ENCODE measurements around the gene CBFA2T2. TPM values are rescaled to one million over a fixed set of nuclear protein-coding genes. Genes with fewer than 3 reads are reported as not detected.

The CBFA2T2 gene
- total and polyA plus RNA-seq, 2 donors (not counting 3 experiments of a cell fraction or from before 2014, with no cell fraction given): 10.7 to 12.1 TPM

GRCh38 chr20:33567949-33568348 is 78.1 kb downstream of the CBFA2T2 start:
- no peak overlapping the region for H2AFZ ChIP-seq (ENCODE audit: low read depth, low read length)
- ChIA-PET CTCF (interaction anchor here (1.0 kb wide), 2 partner anchors 9 to 10 kb away, joined by 3 read pairs; no protein-coding TSS in a partner anchor), POLR2A (no interaction called here)
- no TSS peak for BruUV-seq (replicated peaks)
- no peak overlapping the region for H3K9ac ChIP-seq (replicated peaks; ENCODE audit: extremely low read depth, insufficient read depth, low read length)
- H3K79me2 ChIP-seq (ENCODE audit: control insufficient read depth, insufficient read depth, low read length): no peaks in the 10 kb centered on the region
- H3K4me3 ChIP-seq (replicated peaks in 1 of 3; ENCODE audit: insufficient read depth in 1 of 3, low read depth in 1 of 3, low read length in 3 of 3): no peak overlapping the region
- no peaks in the 10 kb centered on the region for H4K20me1 ChIP-seq (replicated peaks; ENCODE audit: control insufficient read depth, extremely low read depth, insufficient read depth, low read length)
- no peaks in the 10 kb centered on the region for H3K9me3 ChIP-seq (replicated peaks; ENCODE audit: control insufficient read depth, insufficient read depth, low read length)
- no peak for FAIRE-seq
- DNase-seq (ENCODE audit: low read depth, low spot score): no peak
- H3K9me1 ChIP-seq (replicated peaks; ENCODE audit: control insufficient read depth, extremely low read depth, insufficient read depth, low read length): no peaks in the 10 kb centered on the region
- no peaks in the 10 kb centered on the region for H3K36me3 ChIP-seq (ENCODE audit: control insufficient read depth in 2 of 2, extremely low read depth in 1 of 2, insufficient read depth in 2 of 2, low read length in 2 of 2)
- no peaks in the 10 kb centered on the region for H3K4me1 ChIP-seq (ENCODE audit: control insufficient read depth, extremely low read depth, insufficient read depth, low read length)
- dilution Hi-C loops (cut with MboI; ENCODE audit: extremely low pct_ligation_motif_present, low sequenced_read_pairs) (no loop called here), intact Hi-C loops (cut with micrococcal nuclease) (loop anchor here (10.0 kb wide), 1 partner anchor 73 kb away; the partner anchor contains the start of gene CBFA2T2)
- H3K4me2 ChIP-seq (ENCODE audit: insufficient read depth, low read length): no peak overlapping the region
- H3K27ac ChIP-seq (ENCODE audit: insufficient read depth, low read depth, low read length): no peak overlapping the region
- no peaks in the 10 kb centered on the region for H3K27me3 ChIP-seq (ENCODE audit: control insufficient read depth in 2 of 2, insufficient read depth in 2 of 2, low read length in 2 of 2)
- TF ChIP-seq FOS (IDR thresholded peaks at IDR 0.05; ENCODE audit: borderline replicate concordance, insufficient read depth, low read length): no peak
- no peak for TF ChIP-seq POLR2A (IDR thresholded peaks at IDR 0.05; ENCODE audit: low read depth, low read length)
- no peak for TF ChIP-seq MYC (IDR thresholded peaks at IDR 0.05; ENCODE audit: low read depth, low read length)
- TF ChIP-seq JUN (IDR thresholded peaks at IDR 0.05; ENCODE audit: borderline replicate concordance, insufficient read depth, insufficient read length, low read depth): no peak
- no peak for TF ChIP-seq POLR2AphosphoS5 (IDR thresholded peaks at IDR 0.05; ENCODE audit: insufficient read depth, low read depth, low read length)
- TF ChIP-seq EZH2 (IDR thresholded peaks at IDR 0.05; ENCODE audit: borderline replicate concordance, low read depth, low read length, severe bottlenecking): no peak
- TF ChIP-seq GATA2 (IDR thresholded peaks at IDR 0.05; ENCODE audit: insufficient read depth, insufficient read length, low read depth, low read length): no peak
- no peak for TF ChIP-seq MAX (IDR thresholded peaks at IDR 0.05; ENCODE audit: insufficient read depth, insufficient read length)

DNA sequence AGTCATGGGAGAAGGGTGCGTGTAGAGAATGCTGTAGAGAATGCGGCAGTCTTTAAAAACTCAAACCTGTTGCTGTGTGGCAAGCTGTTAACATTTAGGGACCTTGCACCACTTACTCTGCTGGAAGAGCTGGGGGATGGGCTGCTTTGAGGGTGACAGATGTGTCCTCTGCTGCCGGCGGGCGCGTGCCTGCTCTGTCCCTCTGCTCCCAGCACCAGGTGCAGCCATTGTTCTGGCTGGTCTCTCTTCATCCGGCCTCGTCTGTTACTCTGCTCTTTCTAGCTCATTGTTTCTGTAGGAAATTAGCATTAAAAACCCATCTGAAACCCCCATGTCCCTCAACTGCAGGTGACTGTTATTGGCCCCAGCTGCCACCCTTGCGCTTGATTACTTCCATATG is 78.5 kb downstream of the CBFA2T2 start:
- CTCF ChIA-PET: interaction anchor here (1.0 to 1.5 kb wide), 3 partner anchors 8 to 10 kb away, joined by 3 to 5 read pairs (median 3); no protein-coding TSS in a partner anchor
- no peak for FAIRE-seq
- Histone ChIP-seq H3K27me3 (ENCODE audit: control insufficient read depth in 2 of 2, insufficient read depth in 2 of 2, low read length in 2 of 2) (no peaks in the 10 kb centered on the region), H3K9me1 (replicated peaks; ENCODE audit: control insufficient read depth, extremely low read depth, insufficient read depth, low read length) (no peaks in the 10 kb centered on the region), H3K27ac (ENCODE audit: insufficient read depth, low read depth, low read length) (no peak overlapping the region), H3K36me3 (ENCODE audit: control insufficient read depth in 2 of 2, extremely low read depth in 1 of 2, insufficient read depth in 2 of 2, low read length in 2 of 2) (no peaks in the 10 kb centered on the region), H2AFZ (ENCODE audit: low read depth, low read length) (no peak overlapping the region), H3K4me2 (ENCODE audit: insufficient read depth, low read length) (no peak overlapping the region), H3K4me1 (ENCODE audit: control insufficient read depth, extremely low read depth, insufficient read depth, low read length) (no peaks in the 10 kb centered on the region), H3K4me3 (replicated peaks in 1 of 3; ENCODE audit: insufficient read depth in 1 of 3, low read depth in 1 of 3, low read length in 3 of 3) (no peak overlapping the region), H3K79me2 (ENCODE audit: control insufficient read depth, insufficient read depth, low read length) (no peaks in the 10 kb centered on the region), H4K20me1 (replicated peaks; ENCODE audit: control insufficient read depth, extremely low read depth, insufficient read depth, low read length) (no peaks in the 10 kb centered on the region), H3K9me3 (replicated peaks; ENCODE audit: control insufficient read depth, insufficient read depth, low read length) (no peaks in the 10 kb centered on the region), H3K9ac (replicated peaks; ENCODE audit: extremely low read depth, insufficient read depth, low read length) (no peak overlapping the region)
- TF ChIP-seq EZH2 (IDR thresholded peaks at IDR 0.05; ENCODE audit: borderline replicate concordance, low read depth, low read length, severe bottlenecking) (no peak), FOS (IDR thresholded peaks at IDR 0.05; ENCODE audit: borderline replicate concordance, insufficient read depth, low read length) (no peak), GATA2 (IDR thresholded peaks at IDR 0.05; ENCODE audit: insufficient read depth, insufficient read length, low read depth, low read length) (no peak), POLR2A (IDR thresholded peaks at IDR 0.05; ENCODE audit: low read depth, low read length) (no peak), POLR2AphosphoS5 (IDR thresholded peaks at IDR 0.05; ENCODE audit: insufficient read depth, low read depth, low read length) (no peak), JUN (IDR thresholded peaks at IDR 0.05; ENCODE audit: borderline replicate concordance, insufficient read depth, insufficient read length, low read depth) (no peak), CTCF (IDR thresholded peaks at IDR 0.05; ENCODE audit: extremely low read depth in 1 of 2, insufficient read depth in 1 of 2, low read depth in 1 of 2, low read length in 2 of 2) (no peak), MAX (IDR thresholded peaks at IDR 0.05; ENCODE audit: insufficient read depth, insufficient read length) (no peak), MYC (IDR thresholded peaks at IDR 0.05; ENCODE audit: low read depth, low read length) (no peak)
- no peak for DNase-seq (ENCODE audit: low read depth, low spot score)
- intact Hi-C loops (cut with micrococcal nuclease) (loop anchor here (10.0 kb wide), 1 partner anchor 74 kb away; the partner anchor contains the start of gene CBFA2T2), dilution Hi-C loops (cut with MboI; ENCODE audit: extremely low pct_ligation_motif_present, low sequenced_read_pairs) (no loop called here)
- BruUV-seq (replicated peaks): no TSS peak
- POLR2A ChIA-PET: interaction anchor here (0.6 kb wide), 1 partner anchor 1101 kb away, joined by 7 read pairs; no protein-coding TSS in a partner anchor
